HEK293 (cell line): ENCODE measurements around the gene KRTAP10-5.
A peak's percentile ranks its signal among the peaks of the same experiment; 100 is the strongest.

Source experiments
- CTCF ChIA-PET: fragments of 350-600 bp; formaldehyde crosslinking; extraction: SDS; loops from one replicate; lab custom pipeline; 2021; ENCODE audit warnings: antibody characterized with exemption; lab: Yijun Ruan, JAX
- POLR2A ChIA-PET: fragments of 300-600 bp; formaldehyde crosslinking; extraction: SDS; loops from one replicate; lab custom pipeline; 2020; ENCODE audit warnings: antibody characterized with exemption, inconsistent platforms; lab: Yijun Ruan, JAX
- H3K27ac ChIP-seq: fragments of 200-500 bp; sonication (Bioruptor generic); 2 replicates; pipeline ENCODE4 v1.5.1; 2014; ENCODE audit warnings: low read depth, low read length, control low read depth, inconsistent platforms; ENCODE audit errors: extremely low read depth
- H3K36me3 ChIP-seq, 2 experiments: fragments of 200-500 bp in 1 of 2; sonication (Bioruptor generic) in 1 of 2; 1 replicate in 1 of 2; 2 replicates in 1 of 2; pipeline ENCODE4 v1.5.1; 2014 to 2017; ENCODE audit warnings: inconsistent platforms in 2 of 2, low read length in 2 of 2; ENCODE audit not compliant: control insufficient read depth in 2 of 2, insufficient read depth in 1 of 2
- H3K4me1 ChIP-seq: fragments of 200-500 bp; sonication (Bioruptor generic); 2 replicates; pipeline ENCODE4 v1.5.1; 2014; ENCODE audit warnings: mild to moderate bottlenecking, low read length, inconsistent platforms; ENCODE audit not compliant: control insufficient read depth, insufficient read depth
- H3K4me3 ChIP-seq: 2 replicates; pipeline ENCODE4 v1.5.1; 2011; ENCODE audit warnings: low read depth, mild to moderate bottlenecking, control low read depth, low read length, moderate library complexity
- H3K9me3 ChIP-seq: fragments of 200-500 bp; sonication (Bioruptor generic); 2 replicates; pipeline ENCODE4 v1.5.1; 2014; ENCODE audit warnings: low read depth, low read length, inconsistent platforms; ENCODE audit not compliant: control insufficient read depth, insufficient read depth
- INSM2 ChIP-seq: fragments of 450-650 bp; formaldehyde crosslinking; IDR thresholded peaks from 2 replicates; pipeline ENCODE4 v1.5.1; 2016; ENCODE audit warnings: missing biosample characterization, missing genetic modification characterization
- KLF1 ChIP-seq: fragments of 450-650 bp; formaldehyde crosslinking; IDR thresholded peaks from 2 replicates; pipeline ENCODE4 v1.5.1; 2016; ENCODE audit warnings: missing biosample characterization, missing genetic modification characterization
- RBAK ChIP-seq: fragments of 450-650 bp; formaldehyde crosslinking; IDR thresholded peaks from 2 replicates; pipeline ENCODE4 v1.5.1; 2016; ENCODE audit warnings: missing biosample characterization, missing genetic modification characterization
- SP2 ChIP-seq: fragments of 450-650 bp; formaldehyde crosslinking; IDR thresholded peaks from 2 replicates; pipeline ENCODE4 v1.5.1; 2016; ENCODE audit warnings: missing biosample characterization, missing genetic modification characterization
- TRIM28 ChIP-seq: IDR thresholded peaks from 2 replicates; pipeline ENCODE4 v1.6.1; 2011; ENCODE audit warnings: low read length, control low read depth, borderline replicate concordance
- ZEB2 ChIP-seq: fragments of 450-650 bp; formaldehyde crosslinking; IDR thresholded peaks from 2 replicates; pipeline ENCODE4 v1.5.1; 2016; ENCODE audit warnings: missing biosample characterization, missing genetic modification characterization
- ZIC2 ChIP-seq: fragments of 450-650 bp; formaldehyde crosslinking; IDR thresholded peaks from 2 replicates; pipeline ENCODE4 v1.5.1; 2016; ENCODE audit warnings: missing biosample characterization, missing genetic modification characterization
- ZNF157 ChIP-seq: fragments of 450-650 bp; formaldehyde crosslinking; IDR thresholded peaks from 2 replicates; pipeline ENCODE4 v1.5.1; 2016; ENCODE audit warnings: missing biosample characterization, missing genetic modification characterization
- ZNF18 ChIP-seq: fragments of 450-650 bp; formaldehyde crosslinking; IDR thresholded peaks from 2 replicates; pipeline ENCODE4 v1.5.1; 2016; ENCODE audit warnings: missing biosample characterization, missing genetic modification characterization
- ZNF311 ChIP-seq: fragments of 450-650 bp; formaldehyde crosslinking; IDR thresholded peaks from 2 replicates; pipeline ENCODE4 v1.5.1; 2017; ENCODE audit warnings: missing biosample characterization, missing genetic modification characterization, borderline replicate concordance
- ZNF433 ChIP-seq: fragments of 450-650 bp; formaldehyde crosslinking; IDR thresholded peaks from 2 replicates; pipeline ENCODE4 v1.5.1; 2016; ENCODE audit warnings: missing biosample characterization, missing genetic modification characterization, low read depth
- ZNF48 ChIP-seq: fragments of 450-650 bp; formaldehyde crosslinking; IDR thresholded peaks from 2 replicates; pipeline ENCODE4 v1.5.1; 2016; ENCODE audit warnings: missing biosample characterization, missing genetic modification characterization
- ZNF560 ChIP-seq: fragments of 450-650 bp; formaldehyde crosslinking; IDR thresholded peaks from 2 replicates; pipeline ENCODE4 v1.5.1; 2017; ENCODE audit warnings: missing biosample characterization, missing genetic modification characterization, borderline replicate concordance
- ZNF623 ChIP-seq: fragments of 450-650 bp; formaldehyde crosslinking; IDR thresholded peaks from 2 replicates; pipeline ENCODE4 v1.5.1; 2016; ENCODE audit warnings: missing biosample characterization, missing genetic modification characterization
- ZNF776 ChIP-seq: fragments of 450-650 bp; formaldehyde crosslinking; IDR thresholded peaks from 2 replicates; pipeline ENCODE4 v1.5.0; 2017; ENCODE audit warnings: missing biosample characterization, missing genetic modification characterization, borderline replicate concordance
- TF ChIP-seq, protein P1 (sequence below): fragments of 450-650 bp; formaldehyde crosslinking; IDR thresholded peaks from 2 replicates; pipeline ENCODE4 v1.5.1; 2016; ENCODE audit warnings: missing biosample characterization, missing genetic modification characterization
- TF ChIP-seq, protein P2 (sequence below): fragments of 450-650 bp; formaldehyde crosslinking; IDR thresholded peaks from 2 replicates; pipeline ENCODE4 v1.5.1; 2016; ENCODE audit warnings: missing biosample characterization, missing genetic modification characterization
- TF ChIP-seq, protein P3 (sequence below): fragments of 450-650 bp; IDR thresholded peaks from 2 replicates; pipeline ENCODE4 v1.5.1; 2018; ENCODE audit warnings: missing biosample characterization, mild to moderate bottlenecking, missing genetic modification characterization
- TF ChIP-seq, protein P4 (sequence below): fragments of 450-650 bp; IDR thresholded peaks from 2 replicates; pipeline ENCODE4 v1.5.1; 2018; ENCODE audit warnings: missing biosample characterization, missing genetic modification characterization

The KRTAP10-5 gene

DNA sequence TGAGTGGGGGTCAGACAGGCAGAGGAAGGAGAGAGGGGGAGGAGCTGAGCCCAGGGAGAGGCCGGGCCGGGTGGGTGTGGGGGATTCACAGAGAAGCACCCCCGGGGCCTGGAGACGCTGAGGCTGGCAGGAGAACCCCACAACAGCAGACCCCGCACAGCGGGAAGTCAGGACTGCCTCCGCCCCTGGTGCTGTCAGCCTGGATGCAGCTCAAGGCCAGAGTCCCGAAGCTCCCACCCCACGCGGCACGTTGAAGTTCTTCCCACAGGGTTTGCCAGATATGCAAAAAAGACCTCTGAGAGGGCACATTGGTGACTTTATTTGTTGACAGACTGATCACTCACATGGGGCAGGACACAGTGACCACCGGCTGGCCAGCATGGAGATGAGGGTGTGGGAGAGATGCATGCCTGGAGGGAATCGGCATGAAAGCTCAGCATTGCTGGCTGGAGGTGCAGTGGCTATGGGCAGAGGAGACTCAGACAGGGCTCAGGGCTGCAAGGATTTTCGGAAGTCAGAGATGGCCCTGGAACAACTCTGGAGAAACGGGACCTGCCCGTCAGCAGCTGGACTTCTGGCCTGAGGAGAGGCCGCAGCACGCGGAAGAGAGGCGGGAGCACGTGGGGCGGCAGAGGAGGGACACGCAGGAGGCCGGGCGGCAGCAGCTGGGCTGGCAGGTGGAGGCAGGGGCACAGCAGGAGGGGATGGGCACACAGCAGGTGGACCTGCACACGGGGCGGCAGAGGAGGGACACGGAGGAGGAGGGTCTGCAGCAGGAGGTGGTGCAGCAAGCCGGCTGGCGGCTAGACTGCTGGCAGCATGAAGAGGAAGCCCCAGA, 22.7 kb downstream of the KRTAP10-5 start:
- H3K4me3 ChIP-seq = no peak overlapping the region
- TF ChIP-seq ZNF433 (no peak), ZNF157 (tag by site-specific recombination) (no peak), INSM2 (no peak), ZEB2 (tag by site-specific recombination) (no peak), ZNF18 (no peak), TRIM28 (no peak), RBAK (tag by site-specific recombination) (no peak)
- TF ChIP-seq, protein P1, sequence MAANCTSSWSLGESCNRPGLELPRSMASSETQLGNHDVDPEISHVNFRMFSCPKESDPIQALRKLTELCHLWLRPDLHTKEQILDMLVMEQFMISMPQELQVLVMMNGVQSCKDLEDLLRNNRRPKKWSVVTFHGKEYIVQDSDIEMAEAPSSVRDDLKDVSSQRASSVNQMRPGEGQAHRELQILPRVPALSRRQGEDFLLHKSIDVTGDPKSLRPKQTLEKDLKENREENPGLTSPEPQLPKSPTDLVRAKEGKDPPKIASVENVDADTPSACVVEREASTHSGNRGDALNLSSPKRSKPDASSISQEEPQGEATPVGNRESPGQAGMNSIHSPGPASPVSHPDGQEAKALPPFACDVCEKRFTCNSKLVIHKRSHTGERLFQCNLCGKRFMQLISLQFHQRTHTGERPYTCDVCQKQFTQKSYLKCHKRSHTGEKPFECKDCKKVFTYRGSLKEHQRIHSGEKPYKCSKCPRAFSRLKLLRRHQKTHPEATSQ (tag by site-specific recombination) = no peak
- TF ChIP-seq, protein P2, sequence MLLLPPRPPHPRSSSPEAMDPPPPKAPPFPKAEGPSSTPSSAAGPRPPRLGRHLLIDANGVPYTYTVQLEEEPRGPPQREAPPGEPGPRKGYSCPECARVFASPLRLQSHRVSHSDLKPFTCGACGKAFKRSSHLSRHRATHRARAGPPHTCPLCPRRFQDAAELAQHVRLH = no peak
- TF ChIP-seq, all 188 proteins: peak for 0
- ChIA-PET CTCF (interaction anchor here (0.9 to 1.2 kb wide), 2 partner anchors 11 to 133 kb away, joined by 3 to 4 read pairs; no protein-coding TSS in a partner anchor), POLR2A (no interaction called here)
- no peaks in the 10 kb centered on the region for H3K4me1 ChIP-seq
- no peaks in the 10 kb centered on the region for H3K36me3 ChIP-seq
- H3K9me3 ChIP-seq = no peaks in the 10 kb centered on the region
- H3K27ac ChIP-seq = no peak overlapping the region

DNA sequence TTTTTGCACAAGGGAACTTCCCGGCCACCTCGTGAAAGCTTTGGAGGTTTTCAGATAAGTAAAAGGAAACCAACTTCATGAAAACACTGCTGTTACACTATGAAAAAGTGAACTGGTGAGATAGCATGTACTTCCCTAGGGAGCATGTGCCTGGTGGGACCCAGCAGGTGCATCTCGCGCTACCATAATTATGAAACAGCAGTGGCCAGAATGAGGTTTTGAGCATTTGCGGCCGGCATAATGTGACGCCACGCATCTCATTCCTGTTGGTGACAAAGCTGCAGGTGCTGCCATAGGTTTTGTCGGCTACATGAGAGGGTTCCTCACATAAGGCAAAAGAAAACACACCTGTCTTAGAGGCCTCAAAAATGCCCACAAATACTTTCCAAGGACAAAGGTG, 23.5 kb downstream of the KRTAP10-5 start:
- H3K9me3 ChIP-seq = no peaks in the 10 kb centered on the region
- H3K4me1 ChIP-seq = no peaks in the 10 kb centered on the region
- H3K27ac ChIP-seq = no peak overlapping the region
- no peaks in the 10 kb centered on the region for H3K36me3 ChIP-seq
- CTCF ChIA-PET = interaction anchor here (1.2 kb wide), 1 partner anchor 10 kb away, joined by 3 read pairs; no protein-coding TSS in a partner anchor
- POLR2A ChIA-PET = no interaction called here
- no peak overlapping the region for H3K4me3 ChIP-seq
- TF ChIP-seq ZNF623 (tag by site-specific recombination) (no peak), ZIC2 (tag by site-specific recombination) (peak; percentile 55)
- TF ChIP-seq, all 188 proteins: peak for 1

DNA sequence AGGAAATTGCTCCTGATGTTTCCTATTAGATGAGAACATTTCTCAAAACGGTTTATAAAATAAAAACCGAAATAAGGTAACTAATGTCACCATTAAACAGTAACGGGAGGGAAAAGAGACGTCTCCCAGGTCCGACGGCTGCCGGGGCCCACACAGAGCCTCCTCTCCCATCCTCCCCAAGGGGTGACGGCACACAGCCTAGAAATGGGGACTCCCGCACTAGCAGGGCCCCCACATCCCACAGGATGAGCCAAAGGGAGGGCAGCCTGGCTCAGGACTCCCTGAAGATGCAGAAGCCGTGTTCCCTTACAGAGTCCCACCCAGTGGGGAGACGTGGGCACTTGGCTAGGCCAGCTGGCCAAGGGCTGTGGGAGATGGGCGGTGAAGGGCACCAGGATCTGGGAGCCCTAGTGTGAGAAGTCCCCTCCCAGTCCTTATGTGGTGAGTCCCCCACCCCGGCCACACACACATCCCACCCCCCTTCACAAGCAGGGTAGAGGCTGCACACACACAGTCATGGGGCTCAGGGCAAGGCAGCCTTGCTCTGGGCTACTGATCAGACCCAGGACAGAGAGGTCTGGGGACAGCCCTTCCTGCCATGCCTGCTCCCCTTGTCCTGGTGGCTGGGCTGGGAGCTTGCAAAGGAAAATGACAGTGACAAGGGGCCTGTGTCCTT, 25.1 kb downstream of the KRTAP10-5 start:
- Histone ChIP-seq H3K27ac (no peak overlapping the region), H3K36me3 (no peaks in the 10 kb centered on the region), H3K4me3 (no peak overlapping the region), H3K9me3 (no peaks in the 10 kb centered on the region), H3K4me1 (no peaks in the 10 kb centered on the region)
- ChIA-PET CTCF (interaction anchor here (0.9 kb wide), 1 partner anchor 9 kb away, joined by 3 read pairs; no protein-coding TSS in a partner anchor), POLR2A (no interaction called here)
- TF ChIP-seq SP2 (tag by site-specific recombination) (no peak), KLF1 (tag by site-specific recombination) (no peak), ZNF48 (tag by site-specific recombination) (no peak), ZNF311 (tag by site-specific recombination) (no peak), ZNF776 (tag by site-specific recombination) (no peak), ZIC2 (tag by site-specific recombination) (no peak), ZNF560 (tag by site-specific recombination) (no peak)
- TF ChIP-seq, protein P3, sequence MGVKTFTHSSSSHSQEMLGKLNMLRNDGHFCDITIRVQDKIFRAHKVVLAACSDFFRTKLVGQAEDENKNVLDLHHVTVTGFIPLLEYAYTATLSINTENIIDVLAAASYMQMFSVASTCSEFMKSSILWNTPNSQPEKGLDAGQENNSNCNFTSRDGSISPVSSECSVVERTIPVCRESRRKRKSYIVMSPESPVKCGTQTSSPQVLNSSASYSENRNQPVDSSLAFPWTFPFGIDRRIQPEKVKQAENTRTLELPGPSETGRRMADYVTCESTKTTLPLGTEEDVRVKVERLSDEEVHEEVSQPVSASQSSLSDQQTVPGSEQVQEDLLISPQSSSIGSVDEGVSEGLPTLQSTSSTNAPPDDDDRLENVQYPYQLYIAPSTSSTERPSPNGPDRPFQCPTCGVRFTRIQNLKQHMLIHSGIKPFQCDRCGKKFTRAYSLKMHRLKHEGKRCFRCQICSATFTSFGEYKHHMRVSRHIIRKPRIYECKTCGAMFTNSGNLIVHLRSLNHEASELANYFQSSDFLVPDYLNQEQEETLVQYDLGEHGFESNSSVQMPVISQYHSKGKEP (tag by site-specific recombination) = no peak
- TF ChIP-seq, protein P4, sequence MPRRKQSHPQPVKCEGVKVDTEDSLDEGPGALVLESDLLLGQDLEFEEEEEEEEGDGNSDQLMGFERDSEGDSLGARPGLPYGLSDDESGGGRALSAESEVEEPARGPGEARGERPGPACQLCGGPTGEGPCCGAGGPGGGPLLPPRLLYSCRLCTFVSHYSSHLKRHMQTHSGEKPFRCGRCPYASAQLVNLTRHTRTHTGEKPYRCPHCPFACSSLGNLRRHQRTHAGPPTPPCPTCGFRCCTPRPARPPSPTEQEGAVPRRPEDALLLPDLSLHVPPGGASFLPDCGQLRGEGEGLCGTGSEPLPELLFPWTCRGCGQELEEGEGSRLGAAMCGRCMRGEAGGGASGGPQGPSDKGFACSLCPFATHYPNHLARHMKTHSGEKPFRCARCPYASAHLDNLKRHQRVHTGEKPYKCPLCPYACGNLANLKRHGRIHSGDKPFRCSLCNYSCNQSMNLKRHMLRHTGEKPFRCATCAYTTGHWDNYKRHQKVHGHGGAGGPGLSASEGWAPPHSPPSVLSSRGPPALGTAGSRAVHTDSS (tag by site-specific recombination) = no peak
